A204.1 (cell line): ENCODE data around the gene DPP7.

Source experiments
- FAIRE-seq: peaks from 2 replicates; lab custom pipeline; 2012; peaks lifted over from hg19 to GRCh38; lab: Jason Lieb, UNC

DPP7 gene

DNA sequence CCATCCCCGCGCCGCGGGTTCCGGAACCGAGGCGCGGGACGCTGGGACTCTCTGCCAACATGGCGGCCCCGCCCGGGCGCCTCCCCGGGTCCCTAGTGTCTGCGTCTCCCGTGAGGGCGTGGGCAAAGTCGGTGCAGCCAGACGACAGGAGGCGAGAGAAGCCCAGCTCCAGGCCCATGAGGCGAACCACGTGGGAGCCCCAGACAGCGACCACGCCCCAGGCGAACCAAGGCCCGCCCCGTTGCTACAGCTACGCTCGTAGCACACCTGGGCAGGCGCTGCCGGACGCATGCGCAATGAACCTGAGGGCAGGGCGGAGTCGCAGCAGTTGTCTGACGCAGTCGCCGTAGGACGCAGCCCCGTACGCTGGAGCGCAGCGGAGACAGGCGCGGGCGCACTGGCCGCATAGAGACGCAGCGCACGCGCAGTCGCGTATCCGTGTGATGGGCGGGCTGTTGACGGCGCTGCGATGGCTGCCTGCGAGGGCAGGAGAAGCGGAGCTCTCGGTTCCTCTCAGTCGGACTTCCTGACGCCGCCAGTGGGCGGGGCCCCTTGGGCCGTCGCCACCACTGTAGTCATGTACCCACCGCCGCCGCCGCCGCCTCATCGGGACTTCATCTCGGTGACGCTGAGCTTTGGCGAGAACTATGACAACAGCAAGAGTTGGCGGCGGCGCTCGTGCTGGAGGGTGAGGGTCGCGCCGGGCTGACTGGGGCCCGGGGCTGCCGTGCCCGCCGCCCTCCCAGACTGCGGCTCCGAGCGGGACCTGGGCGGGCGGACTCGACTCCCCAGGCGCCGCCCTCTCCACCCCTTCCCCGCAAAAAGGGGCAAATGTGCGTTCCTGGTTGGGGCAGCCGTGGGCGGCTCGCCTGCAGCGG lies 27.8 kb downstream of the DPP7 start, which contains the start of gene MAN1B1:
Gene MAN1B1 (plus strand): TSS at position 455 of the 878 bp plus-strand sequence. CDS start 15 bp downstream, at position 470.
- FAIRE-seq, result peak; percentile 93

DNA sequence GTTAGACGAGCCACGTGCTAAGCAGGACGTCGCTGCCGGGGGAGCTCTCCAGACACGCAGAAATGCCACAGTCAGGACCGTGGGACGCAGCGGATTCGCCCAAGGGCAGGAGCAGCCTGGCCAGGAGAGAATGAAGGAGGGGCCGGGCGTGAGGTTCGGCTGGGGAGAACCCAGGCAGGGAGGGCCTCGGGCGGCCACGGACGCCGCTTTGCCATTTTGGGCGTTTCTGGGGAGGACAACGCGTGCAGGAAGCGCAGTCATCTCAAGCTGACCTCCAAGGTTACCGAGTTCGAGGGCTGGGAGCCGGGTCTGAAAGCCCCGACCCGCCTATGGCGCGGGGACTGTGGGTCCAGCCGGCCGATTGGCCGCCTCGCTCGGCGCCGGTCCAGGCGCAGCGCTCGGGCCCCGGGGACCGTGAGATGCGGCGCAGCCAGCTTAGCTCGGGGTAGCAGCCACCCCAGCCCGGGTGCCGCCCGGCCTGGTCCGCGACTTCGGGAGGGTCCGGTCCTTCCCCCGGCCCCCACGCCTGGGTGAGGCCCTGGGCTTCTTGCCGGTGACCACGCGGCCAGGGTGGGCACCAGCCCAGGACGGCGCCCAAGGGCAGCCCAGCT lies 28.5 kb downstream of the DPP7 start:
- no peak for FAIRE-seq

DNA sequence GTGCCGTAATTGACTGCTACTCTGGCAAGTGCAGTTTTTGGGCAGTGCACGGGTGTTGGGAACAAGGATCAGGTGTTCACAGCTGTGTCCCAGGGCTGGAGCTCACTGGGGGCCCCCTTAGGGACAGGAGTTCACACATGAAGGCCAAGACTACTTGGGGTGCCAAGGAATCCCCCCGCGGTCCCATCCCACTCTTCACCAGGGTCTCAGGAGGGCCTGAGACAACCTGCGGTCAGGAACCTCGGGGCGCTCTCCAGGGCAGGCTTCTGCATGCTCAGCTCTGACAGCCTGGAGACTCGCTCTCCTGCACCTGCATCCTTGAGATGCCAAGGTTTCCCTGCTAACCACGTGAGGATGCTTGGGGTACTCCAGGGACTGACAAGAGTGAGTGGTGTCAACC lies 30.0 kb downstream of the DPP7 start:
- no peak for FAIRE-seq

DNA sequence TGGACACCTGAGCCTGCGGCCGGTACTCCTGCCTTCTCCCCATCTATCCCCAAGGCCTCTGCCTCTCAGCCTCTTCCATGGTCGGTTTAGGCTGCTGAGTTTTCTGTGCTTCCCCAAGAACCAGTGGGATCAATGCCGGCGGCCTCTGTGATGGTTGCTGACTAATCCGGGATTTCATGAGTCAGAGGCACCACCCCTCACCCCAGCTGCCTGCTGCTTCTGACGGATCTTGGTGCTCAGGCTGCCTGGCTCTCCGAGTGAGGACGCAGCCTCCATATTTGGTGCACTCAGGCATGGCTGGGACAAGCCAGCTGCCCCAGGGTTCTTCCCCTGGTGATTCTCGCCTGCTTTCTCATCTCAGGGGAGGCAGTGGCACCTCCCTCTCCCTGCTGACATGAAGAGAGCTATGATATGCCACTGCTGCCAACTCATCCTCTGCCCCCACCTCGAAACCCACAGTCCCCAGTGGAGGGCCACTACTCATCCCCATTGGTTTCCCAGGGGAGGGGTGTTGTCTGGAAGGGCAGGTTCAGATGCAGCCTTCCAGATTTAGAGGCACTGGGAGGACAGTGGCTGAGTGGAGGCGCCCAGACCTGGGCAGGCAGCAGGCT lies 31.0 kb downstream of the DPP7 start:
- no peak for FAIRE-seq

DNA sequence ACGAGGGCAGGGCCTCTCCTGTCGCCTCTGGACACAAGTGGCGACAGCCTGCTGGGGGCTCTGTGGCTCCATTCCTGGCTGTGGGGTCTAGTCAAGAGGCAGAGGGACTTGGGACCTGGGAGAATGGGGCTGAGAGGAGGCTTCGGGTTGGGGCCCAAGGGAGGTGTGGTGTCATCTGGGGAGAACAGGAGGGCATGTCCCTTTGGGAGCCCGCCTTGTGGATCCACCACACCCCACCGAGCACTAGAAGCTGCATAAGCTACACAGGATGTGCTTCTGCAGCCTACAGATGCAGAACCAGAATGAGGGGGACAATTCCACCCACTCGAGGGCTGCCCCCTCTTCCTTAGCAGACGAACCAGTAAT lies 31.6 kb downstream of the DPP7 start:
- no peak for FAIRE-seq

DNA sequence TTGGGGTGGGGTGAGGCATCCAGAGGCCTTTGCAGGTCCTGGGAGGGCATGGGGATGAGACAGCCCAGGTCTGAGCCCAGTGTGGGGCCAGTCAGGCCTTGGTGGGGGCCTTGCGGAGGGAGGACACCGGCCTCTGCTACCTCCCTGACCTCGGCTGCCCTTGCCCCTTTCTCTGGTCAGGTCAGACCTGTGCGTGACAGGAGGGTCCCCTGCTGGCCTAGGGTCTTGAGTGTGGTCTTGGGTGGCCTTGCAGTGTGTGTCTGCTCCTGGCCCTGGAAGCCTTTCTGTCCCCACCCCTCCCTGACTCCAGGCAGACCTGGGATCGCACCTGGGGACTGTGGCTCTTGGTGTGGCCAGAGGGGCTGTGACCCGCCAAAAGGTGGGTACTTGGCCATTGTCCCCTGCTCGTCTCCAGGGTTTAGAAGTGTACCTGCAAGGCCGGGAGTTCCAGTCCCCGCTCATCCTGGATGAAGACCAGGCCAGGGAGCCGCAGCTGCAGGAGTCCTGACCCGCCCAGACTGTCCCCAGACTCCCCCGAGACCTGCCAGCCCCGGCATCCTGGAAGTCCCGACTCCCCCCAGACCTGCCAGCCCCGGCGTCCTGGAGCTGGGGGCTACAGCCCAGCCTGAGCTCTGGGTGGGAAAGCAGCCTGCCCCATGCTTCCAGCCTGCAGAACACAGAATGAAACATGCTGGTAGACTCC lies 32.2 kb downstream of the DPP7 start:
- no peak for FAIRE-seq

DNA sequence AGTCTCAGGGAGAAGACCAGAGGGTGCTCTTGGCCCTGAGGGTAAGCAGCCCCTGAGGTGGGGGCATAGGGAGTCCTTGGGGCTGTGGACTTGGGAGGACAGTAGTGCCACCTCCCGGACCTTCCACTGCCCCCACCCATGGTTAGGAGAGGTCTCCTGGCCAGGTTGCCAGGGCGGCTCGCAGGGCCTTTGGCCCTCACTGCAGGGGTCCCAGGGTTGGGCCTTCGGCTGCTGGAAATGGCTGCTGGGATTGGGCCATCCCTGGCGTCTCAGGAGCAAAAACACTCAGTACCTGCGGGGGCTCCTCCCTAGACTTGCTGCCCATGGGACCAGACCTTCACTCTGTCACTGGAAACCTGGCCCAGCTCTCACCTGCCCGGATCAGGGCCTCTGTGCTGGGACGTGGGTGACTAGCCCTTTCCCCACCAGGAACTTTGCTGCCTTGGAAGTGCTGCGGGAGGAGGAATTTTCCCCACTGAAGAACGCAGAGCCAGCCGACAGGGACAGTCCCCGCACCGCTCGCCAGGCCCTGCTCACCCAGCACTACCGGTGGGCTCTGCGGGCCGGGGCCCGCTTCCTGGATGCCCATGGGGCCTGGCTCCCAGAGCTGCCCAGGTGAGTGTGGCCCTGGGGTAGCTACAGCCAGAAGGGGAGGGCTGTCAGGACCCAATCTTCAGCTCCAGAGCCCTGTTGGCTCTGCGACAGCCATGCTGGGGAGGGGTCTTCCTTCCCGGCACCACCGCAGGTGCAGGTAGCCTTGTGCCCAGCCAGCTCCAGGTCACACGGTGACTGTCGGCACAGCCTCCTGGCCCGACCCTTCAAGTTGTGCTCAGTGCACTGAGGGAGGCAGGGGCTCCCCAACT lies 34.0 kb downstream of the DPP7 start:
- FAIRE-seq, result no peak

DNA sequence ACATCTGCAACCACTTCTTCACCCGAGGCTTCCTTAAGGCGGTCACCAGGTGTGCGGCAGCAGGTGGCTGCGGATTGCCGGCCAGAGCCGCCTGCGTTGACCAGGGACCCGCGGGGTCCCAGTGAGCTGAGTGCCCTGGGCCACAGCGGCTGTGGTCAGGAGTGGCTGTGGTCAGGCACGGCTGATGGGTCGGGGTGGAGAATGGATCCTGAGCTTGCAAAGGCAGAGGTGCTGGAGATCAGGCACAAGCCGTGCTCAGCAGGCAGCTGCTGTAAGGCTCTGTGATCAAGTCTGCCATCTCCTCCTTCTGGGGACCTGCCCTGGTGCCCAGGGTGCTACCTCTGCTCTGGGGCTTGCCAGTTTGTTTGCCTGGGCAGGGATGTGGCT lies 35.1 kb downstream of the DPP7 start:
- no peak for FAIRE-seq

DNA sequence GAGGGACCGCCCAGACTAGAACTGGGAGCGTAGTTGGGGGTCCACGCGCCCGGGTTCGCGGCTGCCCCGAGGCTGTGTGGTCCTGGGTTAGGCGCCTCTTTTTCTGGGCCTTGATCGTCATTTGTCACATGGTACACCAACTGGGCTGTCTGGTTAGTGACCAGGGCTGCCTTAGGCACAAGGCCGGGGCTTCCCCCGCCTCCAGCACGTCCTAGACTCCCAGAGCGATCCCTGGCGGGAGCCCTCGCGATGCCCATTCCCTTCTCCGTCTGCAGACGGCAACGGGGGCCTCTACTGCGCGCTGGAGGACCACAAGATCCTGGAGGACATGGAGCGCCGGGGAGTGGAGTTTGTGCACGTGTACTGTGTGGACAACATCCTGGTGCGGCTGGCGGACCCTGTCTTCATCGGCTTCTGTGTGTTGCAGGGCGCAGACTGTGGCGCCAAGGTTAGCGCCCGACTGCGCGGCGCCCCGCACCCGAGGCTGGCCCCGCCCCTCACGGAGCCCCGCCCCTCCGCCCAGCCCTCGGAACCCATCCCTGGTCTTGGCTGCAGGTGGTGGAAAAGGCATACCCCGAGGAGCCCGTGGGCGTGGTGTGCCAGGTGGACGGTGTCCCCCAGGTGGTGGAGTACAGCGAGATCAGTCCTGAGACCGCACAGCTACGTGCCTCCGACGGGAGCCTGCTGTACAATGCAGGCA lies 35.7 kb downstream of the DPP7 start:
- no peak for FAIRE-seq

DNA sequence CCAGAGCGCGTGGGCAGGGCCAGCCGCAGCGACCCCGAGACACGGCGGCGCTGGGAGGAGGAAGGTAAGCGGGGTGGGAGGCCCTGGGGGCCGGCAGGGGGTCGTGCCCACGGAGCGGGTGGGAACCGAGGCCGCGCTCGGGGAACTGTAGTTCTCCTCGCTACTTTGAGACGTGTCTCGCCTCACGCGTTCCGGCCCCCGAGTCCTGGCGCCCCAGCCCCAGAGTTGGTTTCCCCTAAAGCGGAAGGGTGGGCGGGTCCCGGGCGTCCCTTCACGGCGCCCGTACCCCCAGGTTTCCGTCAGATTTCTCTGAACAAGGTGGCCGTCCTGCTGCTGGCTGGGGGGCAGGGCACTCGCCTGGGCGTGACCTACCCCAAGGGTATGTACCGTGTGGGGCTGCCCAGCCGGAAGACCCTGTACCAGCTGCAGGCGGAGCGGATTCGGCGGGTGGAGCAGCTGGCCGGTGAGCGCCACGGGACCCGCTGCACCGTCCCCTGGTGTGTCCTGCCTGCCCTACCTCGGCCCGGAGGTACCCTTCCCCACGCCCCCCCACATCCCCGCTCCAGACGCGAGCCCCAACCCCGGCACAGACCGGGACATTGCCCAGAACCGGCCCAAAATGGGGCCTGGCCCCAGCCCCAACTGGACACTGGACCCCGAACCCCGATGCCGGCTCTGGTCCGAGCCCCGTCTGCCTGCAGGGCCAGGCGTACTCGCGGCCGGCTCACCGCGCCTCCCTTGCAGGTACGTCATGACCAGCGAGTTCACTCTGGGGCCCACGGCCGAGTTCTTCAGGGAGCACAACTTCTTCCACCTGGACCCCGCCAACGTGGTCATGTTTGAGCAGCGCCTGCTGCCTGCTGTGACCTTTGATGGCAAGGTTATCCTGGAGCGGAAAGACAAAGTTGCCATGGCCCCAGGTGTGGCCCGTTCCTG lies 36.5 kb downstream of the DPP7 start:
- FAIRE-seq, result no peak

DNA sequence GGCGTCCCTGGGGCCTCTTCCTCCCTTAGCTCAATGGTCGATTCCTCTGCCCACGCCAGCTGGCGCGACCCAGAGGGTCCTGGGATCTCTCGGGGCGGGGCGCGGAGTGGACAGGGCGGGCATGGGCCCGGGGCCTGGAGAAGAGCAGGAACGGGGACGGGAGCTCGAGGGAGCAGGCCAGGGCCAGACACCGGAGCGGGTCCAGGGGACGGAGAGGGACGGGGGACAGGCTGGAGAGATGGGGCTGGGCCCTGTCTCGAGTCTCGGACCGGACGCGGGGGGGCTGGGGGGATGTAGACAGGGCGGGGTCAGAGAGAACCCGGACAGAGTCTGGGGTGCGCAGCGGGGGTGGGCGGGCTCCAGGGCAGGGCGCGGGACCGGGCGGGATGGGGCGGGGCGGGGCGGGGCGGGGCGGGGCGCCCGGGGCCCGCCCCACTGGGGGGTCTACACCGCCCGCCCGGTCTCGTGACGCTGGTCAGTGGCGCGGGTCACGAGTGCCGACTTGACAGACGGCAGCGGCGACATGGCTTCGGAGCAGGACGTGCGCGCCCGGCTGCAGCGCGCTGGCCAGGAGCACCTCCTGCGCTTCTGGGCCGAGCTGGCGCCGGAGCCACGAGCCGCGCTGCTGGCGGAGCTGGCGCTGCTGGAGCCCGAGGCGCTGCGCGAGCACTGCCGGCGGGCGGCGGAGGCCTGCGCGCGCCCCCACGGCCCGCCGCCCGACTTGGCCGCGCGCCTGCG lies 37.4 kb downstream of the DPP7 start, which contains the start of gene UAP1L1:
Gene UAP1L1 (plus strand): TSS at position 508 of the 738 bp plus-strand sequence. CDS start 16 bp downstream, at position 524.
- no peak for FAIRE-seq

DNA sequence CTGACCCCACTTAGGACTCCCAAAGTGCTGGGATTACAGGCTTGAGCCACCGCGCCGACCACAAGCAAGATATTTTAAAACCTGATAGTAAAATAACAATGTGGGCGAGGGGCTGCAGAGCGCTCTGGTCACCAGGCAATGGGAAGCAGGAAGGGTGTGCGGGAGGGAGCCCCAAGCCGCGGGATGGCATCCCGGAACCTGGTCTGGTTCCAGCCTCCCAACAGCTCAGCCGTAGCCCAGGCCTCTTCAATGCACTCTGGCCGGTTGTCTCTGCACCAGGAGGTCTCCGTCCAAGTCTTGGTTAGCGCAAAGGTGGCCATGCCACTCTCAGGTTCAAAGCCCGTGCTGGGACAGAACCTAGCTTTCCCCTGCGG lies 37.9 kb downstream of the DPP7 start:
- no peak for FAIRE-seq

DNA sequence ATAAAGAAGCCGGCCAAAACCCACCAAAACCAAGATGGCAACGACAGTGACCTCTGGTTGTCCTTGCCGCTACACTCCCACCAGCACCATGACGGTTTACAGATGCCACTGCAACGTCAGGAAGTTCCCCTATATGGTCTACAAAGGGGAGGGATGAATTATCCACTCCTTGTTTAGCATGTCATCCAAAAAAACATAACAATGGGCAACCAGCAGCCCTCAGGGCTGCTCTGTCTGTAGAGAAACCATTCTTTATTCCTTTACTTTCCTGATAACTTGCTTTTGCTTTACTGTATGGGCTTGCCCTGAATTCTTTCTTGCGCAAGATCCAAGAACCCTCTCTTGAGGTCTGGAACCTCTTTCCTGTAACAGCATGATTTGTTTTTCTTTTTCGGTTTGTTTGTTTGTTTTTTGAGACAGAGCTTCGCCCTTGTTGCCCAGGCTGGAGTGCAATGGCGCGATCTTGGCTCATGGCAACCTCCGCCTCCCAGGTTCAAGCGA lies 39.2 kb downstream of the DPP7 start:
- FAIRE-seq, result no peak

DNA sequence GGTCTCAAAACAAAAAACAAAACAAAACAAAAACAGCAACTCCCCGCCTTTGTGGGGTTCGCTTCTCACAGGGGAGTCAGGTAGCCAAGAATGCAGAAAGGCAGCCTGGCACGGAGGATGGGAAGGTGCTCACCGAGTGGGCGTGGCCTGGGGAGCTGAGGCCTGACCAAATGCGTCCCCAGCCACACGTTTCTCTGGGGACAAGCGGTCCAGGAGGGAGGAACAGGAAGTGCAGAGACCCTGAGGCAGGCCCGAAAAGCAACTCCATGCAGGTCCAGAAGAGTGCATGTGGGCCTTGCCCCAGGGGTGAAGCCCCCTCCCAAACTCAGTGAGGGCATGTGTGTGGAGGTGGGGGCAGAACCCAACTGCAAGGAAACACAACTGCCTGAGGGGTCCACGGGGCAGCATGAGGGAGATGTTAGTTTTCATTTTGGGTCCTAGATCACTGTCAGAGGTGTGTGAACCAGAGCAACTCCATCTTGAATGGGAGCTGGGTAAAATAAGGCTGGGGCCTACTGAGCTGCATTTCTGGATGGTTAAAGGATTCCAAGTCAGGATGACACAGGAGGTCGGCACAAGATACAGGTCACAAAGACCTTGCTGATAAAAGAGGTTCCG lies 39.8 kb downstream of the DPP7 start:
- no peak for FAIRE-seq

DNA sequence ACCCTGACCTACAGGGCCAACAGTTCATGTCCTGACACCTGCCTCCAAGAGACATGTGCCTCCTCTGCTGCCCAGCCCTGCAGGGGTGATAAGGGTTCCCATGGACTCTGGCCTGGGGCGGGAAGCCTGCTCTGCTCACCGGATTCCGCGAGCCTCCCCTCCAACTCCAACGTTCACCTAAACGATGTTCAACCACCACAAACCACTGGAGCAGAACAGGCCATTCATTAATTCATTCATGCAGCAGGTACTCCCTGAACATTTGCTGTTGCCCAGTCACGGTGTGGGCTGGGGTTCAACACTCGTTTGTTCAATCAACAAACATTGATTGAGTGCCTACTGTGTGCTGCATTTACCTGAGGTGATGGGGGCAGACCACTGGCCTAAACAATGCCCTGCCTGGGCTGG lies 40.5 kb downstream of the DPP7 start:
- FAIRE-seq, result no peak

DNA sequence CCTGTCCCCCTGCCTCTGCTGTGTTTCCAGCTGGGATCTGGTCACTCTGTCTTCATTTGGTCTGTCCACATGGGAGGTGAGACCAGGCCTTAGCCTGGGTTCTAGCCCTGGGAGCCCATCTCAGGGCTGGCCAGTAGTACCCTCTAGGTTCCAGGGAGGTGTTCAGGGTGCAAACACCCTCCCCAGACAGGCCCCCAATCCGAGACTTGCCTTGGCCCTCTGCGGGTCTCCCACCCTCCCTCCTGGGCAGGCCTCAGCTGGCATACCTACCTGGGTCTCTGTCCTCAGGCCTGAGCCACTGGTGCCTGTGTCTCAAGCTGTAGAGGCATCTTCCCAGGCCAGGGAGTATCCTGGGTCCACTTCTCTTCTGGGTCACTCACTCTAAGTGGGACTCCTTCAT lies 43.3 kb downstream of the DPP7 start:
- FAIRE-seq, result no peak

DNA sequence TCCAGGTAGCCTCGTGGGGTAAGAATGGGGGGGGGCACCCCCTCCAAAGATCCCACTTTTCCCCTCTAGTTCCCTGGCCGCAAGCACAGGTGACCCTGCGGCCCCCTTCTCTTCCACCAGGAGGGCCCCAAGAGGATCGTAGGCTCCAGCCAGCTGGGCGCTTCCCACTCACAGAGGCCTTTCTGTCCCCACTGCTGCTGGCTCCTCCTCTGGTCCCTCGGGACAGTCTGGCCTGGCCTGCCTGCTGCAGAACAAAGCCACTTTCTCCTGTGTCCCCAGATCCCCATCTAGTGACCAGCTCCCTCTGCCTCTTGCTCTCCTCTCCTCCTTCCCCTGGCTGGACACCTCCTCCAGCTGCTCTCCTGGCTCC lies 43.6 kb downstream of the DPP7 start:
- FAIRE-seq, result no peak

DNA sequence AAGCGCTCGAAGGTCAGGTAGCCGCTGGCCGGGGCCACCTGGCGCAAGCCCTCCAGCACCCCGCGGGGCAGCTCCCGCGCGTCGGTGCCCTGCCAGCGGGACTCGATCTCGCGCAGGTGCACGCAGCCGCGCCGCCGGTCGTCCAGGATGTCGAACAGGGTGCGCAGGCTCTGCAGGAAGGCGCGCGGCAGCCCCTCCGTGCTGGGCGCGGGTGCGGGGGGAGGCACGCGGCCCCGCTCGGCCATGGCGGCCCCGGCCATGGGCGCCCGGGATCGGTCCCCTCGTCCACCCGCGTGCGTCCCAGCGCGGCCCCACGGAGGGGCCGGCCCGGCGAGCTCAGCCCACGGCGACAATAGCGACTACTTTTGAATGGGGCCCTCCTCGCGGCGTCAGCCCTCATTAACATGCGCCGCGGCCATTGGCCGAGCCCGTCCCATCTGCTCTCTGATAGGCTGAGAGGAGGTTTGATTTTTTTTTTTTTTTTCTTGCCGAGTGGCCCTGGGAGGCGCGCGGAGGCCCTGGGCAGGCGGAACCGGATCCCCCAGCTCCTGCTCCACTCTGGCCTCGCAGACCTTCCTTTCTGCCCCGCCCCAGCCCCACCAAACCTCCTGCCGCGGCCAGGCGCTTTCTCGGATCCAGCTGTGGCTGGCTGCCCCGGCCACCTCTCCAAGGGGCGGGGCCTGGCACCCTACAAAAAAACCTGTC lies 44.2 kb downstream of the DPP7 start, which contains the start of gene SAPCD2:
Gene SAPCD2 (minus strand): TSS at position 357 of the 705 bp plus-strand sequence. CDS start 97 bp downstream, at position 260.
- peak; percentile 86 for FAIRE-seq
